HG02943 (cell line): ENCODE measurements around the gene PLA2G12A.

ENCODE experiments used
- ATAC-seq: cut with Tn5 transposase; IDR thresholded peaks from one replicate; pipeline ENCODE4 v1.9.1; 2021; ENCODE audit warnings: mild to moderate bottlenecking, low read depth, moderate library complexity; ENCODE audit not compliant: unreplicated experiment

Gene PLA2G12A

GRCh38 chr4:109729117-109729717 lies 653 bp downstream of the PLA2G12A start:
- no peak for ATAC-seq

GRCh38 chr4:109728385-109728784 lies 1.5 kb downstream of the PLA2G12A start:
- no peak for ATAC-seq

GRCh38 chr4:109723110-109723509 lies 6.8 kb downstream of the PLA2G12A start:
- no peak for ATAC-seq

DNA sequence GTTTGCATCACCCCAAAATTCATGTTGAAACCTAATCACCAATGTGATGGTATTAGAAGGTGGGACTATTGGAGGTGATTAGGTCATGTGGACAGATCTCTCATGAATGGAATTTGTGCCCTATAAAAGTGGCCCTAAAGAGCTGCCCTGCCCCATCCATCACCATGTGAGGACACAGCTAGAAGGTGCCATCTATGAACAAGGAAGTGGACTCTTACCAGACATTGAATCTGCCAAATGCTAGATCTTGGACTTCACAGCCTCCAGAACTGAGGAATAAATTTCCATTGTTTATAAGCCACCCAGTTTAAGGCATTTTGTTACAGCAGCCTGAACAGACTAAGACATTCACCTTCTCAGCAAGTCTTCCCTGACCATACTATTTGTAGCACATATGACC lies 7.5 kb downstream of the PLA2G12A start:
- no peak for ATAC-seq

GRCh38 chr4:109721033-109721432 lies 8.8 kb downstream of the PLA2G12A start:
- ATAC-seq: no peak

DNA sequence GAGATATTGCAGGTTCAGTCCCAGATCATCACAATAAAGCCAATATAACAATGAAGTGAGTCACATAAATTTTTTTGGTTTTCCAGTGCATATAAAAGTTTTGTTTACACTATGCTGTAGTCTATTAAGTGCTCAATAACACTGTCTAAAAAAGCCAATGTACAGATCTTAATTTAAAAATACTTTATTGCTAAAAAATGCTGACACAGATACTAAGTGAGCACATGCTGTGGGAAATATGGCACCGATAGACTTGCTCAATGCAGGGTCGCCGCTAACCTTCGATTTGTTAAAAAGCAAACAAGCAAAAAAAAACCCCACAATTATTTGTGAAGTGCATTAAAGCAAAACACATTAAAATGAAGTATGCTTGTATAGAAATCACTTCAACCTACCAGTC lies 10.3 kb downstream of the PLA2G12A start:
- ATAC-seq: no peak

- no peak for ATAC-seq
These were observed 11.1 kb downstream of the PLA2G12A start for GRCh38 chr4:109718759-109719158.

DNA sequence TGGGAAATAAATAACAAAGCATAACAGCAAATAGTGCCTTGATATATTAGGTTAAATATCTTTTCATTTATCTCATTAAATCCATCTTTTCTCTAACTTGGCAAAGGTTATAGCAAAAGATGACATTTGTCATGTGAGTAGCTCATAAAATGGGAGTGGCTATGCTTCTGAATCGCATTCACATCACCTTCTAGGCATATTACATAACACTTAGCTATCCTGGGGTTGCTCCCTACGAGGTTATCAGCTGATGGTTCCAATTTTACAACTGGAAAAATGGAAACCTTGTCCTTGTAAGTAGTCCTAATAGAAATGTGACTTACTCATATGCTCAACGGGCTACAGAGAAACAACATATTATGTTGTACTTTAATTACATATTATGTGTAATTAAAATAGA lies 16.4 kb downstream of the PLA2G12A start:
- no peak for ATAC-seq

- ATAC-seq: peak; percentile 68
These were observed 20.9 kb downstream of the PLA2G12A start for GRCh38 chr4:109708990-109709389.

- no peak for ATAC-seq
These were observed 21.4 kb downstream of the PLA2G12A start for GRCh38 chr4:109708435-109708834.

GRCh38 chr4:109703664-109704361 lies 26.1 kb downstream of the PLA2G12A start:
- ATAC-seq: no peak

DNA sequence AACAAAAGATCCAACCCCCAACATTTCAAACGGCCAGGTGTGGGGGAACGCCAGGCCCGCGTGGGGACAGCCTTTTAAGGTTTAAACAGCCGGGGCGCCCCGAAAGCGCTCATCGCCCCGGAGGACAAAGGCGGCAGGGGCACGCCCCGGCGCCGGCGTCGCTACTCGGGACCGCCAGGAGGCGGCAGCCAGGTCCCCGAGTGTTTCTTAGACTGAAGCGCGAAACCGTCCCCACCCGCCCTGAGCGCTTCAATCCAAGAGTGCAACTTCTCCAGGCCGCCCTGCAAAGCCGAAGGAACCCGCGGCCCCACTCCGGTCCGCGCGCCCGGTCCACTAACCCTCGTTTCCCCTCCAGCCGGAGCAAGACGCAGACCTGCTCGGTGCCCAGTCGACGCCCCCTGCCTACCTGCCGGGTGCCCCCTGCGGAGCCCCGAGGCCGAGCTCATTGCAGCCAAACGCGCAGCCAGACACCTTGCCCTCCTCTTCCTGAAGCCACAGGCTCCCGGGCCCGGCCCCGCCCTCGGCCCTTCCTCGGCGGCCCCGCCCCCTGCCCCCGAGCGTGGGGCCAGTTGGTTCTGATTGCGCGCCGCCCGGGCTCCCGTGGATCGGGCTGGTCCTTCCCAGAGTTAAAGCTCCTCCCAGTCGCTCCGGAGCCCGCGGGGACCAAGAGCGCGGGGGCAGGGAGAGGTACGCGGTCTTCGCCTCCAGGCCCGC lies 26.8 kb downstream of the PLA2G12A start, which contains the start of gene CASP6:
TSS of gene CASP6 (minus strand) at position 496 of the 714 bp plus-strand sequence. CDS start at position 446, 50 bp downstream.
- ATAC-seq: peak; percentile 68

DNA sequence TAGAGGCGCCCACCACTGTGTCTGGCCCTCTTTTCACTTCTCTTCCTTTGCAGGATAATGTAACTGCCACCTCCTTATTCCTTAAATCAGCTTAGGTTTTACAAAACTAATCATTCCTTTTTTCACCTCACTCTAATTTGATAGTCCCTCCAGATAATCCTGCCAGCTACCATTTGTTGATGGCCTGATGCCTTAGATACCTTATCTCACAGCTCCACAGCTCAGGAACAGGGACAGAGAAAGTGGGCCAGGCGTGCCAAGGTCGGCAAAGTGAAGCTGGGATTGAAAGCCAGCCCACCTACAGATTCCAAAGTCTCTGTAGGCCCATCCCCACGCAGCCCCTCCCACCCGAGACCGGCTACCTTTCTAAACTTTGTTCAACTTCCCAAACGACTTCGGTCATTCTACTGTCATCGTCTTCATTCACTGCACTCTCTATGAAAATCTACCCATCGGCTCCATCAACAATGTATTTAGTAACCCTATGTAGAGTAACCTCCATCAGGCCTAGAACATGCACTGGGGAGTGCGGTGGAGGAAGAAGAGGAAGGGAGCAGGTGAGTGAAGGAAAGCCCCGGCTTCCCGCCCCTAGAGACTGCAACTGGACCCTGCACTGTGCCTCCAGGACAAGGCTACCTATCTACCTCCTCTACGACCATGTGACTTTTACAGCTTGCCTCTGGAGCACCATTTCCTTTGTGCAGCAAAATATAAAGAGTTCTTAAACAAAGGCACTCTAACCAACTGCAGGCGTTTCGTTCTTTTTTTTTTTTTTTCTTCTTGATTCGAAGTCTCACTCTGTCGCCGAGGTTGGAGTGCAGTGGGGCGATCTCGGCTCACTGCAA lies 28.1 kb downstream of the PLA2G12A start:
- ATAC-seq: no peak

DNA sequence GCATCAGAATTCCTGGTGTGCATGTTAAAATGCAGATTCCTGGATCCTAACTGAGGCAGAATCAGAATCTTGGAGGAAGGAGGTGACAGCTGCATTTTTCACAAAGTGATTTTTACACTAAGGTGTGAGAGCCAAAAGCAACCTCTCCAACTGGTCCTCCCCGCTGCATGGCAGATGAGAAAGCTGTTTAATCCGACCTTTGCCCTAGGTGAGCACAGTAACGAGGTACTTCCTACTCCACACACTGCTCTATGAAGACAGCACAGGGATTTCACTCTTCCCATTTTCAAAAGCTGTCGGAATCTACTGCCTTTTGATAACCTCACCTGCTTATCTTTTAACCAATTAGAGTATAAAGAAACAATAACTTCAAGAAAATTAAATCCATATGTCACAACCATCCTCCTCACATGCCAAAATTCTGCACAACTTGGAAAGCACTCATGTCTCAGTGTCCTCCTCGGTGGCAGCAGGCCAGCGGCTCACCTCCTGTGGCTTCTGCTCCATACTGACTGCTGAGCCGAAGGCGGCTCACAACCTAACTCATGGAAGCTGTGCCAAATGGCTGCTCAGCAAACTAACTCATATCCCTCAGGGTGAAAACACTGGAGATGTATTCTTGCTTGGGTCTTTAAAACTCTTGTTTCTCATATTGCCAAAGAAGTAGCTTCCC lies 30.2 kb downstream of the PLA2G12A start:
- ATAC-seq: no peak

DNA sequence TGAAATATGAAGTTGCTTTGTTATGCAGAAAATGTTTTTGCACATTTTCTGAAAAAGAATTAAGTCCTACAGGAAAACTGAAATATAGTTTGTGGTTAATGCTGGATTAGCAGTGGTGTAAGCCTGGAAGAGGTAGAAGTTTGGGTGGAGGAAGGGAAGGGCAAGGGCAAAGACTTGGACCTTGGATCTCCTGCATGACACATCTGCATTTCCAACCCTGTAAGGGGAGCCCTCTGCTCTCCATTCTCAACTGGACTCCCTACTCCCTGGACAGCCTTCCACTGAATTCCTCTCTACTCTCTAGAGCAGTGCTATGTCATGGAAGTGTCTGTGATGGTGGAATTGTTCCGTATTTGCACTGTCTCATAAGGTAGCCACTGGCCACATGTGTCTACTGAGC lies 31.2 kb downstream of the PLA2G12A start:
- no peak for ATAC-seq

- ATAC-seq: no peak
These were observed 38.4 kb downstream of the PLA2G12A start for GRCh38 chr4:109691411-109691920.

DNA sequence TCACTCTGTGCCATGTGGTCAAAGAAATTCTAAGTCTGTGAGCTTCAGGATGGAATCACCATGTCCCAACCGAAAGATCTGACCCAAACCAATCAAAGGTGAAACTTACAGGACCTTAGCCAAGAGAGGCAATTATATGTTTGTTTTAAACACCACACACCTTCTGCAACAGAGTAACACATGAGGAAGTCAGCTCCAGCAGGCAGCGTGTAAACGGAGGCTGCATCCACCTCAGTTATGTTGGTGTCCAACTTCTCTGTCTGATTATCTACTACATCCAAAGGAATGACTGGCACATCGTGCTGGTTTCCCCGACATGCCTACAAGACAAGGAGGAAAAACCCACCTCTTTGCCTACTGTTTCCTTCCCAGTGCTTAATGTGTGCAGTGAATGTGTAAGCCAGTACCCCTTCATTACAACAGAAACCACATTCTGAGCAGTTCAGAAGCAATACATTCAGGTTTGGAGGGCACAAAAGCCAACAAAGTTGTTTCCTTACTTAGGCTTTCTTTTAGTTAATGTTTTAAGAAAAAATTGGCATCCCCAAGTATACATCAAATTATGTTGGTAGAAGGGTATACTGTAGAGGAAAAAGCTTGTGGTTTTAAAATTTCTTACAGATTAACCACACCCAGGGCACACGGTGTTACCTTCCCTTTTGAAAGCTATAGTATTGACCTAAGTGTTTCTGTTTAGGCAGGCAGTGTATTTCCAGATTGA lies 39.0 kb downstream of the PLA2G12A start:
- peak; percentile 88 for ATAC-seq

DNA sequence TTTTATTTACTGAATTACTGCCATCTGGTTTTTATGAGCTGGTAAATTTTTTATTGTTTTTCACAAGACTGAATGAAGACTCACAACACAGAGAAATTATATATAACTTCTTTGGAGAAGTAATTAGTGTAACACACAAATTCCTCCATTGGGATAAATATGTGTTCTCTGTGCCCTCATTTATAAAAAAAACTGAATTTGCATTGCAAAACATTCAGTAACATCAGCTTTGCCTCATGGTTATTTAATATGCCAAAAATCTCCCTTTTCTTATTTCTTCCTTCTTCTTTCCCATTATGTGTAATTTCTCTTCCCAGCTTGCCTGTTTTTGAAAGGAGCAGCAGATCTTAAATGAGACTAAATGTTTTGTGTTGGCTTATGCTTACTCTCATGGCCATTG lies 45.1 kb downstream of the PLA2G12A start:
- no peak for ATAC-seq

DNA sequence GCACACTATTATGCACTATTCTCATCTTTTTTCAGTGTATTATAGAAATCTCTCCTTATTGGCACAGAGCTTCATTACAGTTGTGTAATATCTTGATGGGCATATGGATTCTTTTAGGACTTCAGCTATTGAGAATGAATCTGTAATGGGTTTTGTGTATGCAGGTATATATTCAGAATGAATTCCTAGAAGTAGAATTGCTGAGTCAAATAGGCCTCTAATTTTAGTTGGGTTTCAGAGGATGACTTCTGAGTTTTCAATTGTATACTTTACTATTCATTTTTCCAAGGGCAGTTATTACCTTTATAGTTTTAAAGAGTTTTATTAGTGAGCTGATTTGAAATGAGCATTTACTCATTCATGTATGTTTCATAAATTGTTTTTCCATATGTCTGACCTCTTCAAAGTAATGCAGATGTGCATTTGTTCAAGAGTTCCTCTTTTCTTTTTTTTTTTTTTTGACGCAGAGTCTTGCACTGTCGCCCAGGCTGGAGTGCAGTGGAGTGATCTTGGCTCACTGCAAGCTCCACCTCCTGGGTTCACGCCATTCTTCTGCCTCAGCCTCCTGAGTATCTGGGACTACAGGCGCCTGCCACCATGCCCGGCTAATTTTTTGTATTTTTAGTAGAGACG lies 46.1 kb downstream of the PLA2G12A start:
- ATAC-seq: no peak
